Activated B cell treated with CpG ODN at 0.5 μM for 24 hours (primary cell): ENCODE data around the gene EFCC1. TPM values are rescaled to one million over a fixed set of nuclear protein-coding genes. Genes with fewer than 3 reads are reported as not detected.

Experiments
- ATAC-seq: fragments of 200-7000 bp; cut with Tn5 transposase; one replicate; pipeline ENCODE4 v1.10.0; 2021; ENCODE audit warnings: low read depth, mild to moderate bottlenecking, moderate library complexity
- CTCF ChIA-PET: fragments of 350-600 bp; sonication (Branson Sonifier 250); formaldehyde crosslinking; loops from one replicate; lab custom pipeline; 2021; ENCODE audit warnings: antibody characterized with exemption; lab: Charles Lee
- POLR2A ChIA-PET: fragments of 350-600 bp; sonication (Branson Sonifier 250); formaldehyde crosslinking; loops from one replicate; lab custom pipeline; 2021; ENCODE audit warnings: antibody characterized with exemption; lab: Charles Lee
- DNase-seq: peaks from one replicate; pipeline ENCODE4 v3.0.0; 2022
- H3K27ac Mint-ChIP-seq: one replicate; pipeline ENCODE4 v1.8.0; 2020; ENCODE audit warnings: mixed read lengths
- H3K27me3 Mint-ChIP-seq: one replicate; pipeline ENCODE4 v1.8.0; 2021; ENCODE audit warnings: mixed read lengths
- H3K36me3 Mint-ChIP-seq: one replicate; pipeline ENCODE4 v1.8.0; 2021; ENCODE audit warnings: low read depth, mixed read lengths
- H3K4me1 Mint-ChIP-seq: one replicate; pipeline ENCODE4 v1.8.0; 2021; ENCODE audit warnings: mixed read lengths
- H3K4me3 Mint-ChIP-seq: one replicate; pipeline ENCODE4 v1.8.0; 2020; ENCODE audit warnings: mild to moderate bottlenecking, mixed read lengths
- H3K9me3 Mint-ChIP-seq: one replicate; pipeline ENCODE4 v1.8.0; 2020; ENCODE audit warnings: mixed read lengths
- CTCF ChIP-seq: fragments of 200-600 bp; IDR thresholded peaks from one replicate; pipeline ENCODE4 v1.8.0; 2022; ENCODE audit warnings: antibody characterized with exemption, mild to moderate bottlenecking
- intact Hi-C: fragments of 100-400 bp; cut with micrococcal nuclease; formaldehyde crosslinking; loops from one replicate; pipeline ENCODE4 v1.15.1; 2024
- total RNA-seq: library from RNA; stranded (reverse); gene quantifications from 2 replicates; pipeline ENCODE4 v1.2.3, GENCODE V29; 2022

The EFCC1 gene
- total RNA-seq, 1 donor from 2014 or later, result not detected

DNA sequence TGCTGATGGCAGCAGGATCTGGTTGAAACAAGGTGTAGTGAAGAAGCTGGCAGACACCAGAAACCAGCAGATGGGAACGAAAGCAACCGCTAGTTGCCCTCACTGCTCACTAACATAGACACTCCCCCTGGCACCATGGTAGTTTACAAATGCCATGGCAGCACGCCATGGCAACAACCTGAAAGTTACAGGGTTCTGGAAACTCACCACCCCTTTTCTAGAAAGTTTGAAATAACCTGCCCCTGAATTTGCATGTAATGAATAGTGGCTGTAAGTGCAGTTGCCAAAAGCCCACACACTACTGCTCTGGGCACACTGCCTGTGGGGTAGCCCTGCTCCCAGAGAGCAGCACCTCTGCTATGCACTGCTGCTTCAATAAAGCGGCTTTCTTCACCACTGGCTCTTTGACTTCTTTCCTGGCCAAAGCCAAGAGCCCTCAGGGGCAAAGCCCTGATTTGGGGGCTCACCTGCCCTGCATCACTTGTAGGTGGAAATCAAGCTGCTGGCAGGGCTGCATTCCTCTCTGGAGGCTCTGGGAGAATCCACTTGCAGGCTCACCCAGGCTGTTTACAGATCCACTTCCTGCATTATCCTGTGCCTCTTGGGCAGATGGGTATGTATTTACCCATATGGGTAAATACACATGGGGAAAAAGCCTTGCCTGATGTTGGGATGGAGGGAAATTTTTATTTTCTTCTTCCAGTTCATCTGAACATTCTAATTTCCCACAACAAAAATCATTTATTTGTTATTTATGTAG lies 57.5 kb downstream of the EFCC1 start:
- H3K36me3 Mint-ChIP-seq, result no peaks in the 10 kb centered on the region
- peaks cover 36% of the 10 kb centered on the region for H3K27me3 Mint-ChIP-seq
- intact Hi-C loops, result no loop called here
- DNase-seq (no peak), ATAC-seq (peak; percentile 47)
- no peak for TF ChIP-seq CTCF
- no peaks in the 10 kb centered on the region for H3K9me3 Mint-ChIP-seq
- H3K4me3 Mint-ChIP-seq, result no peak overlapping the region
- H3K27ac Mint-ChIP-seq, result no peak overlapping the region
- ChIA-PET POLR2A (no interaction called here), CTCF (no interaction called here)
- peaks cover 6% of the 10 kb centered on the region for H3K4me1 Mint-ChIP-seq

DNA sequence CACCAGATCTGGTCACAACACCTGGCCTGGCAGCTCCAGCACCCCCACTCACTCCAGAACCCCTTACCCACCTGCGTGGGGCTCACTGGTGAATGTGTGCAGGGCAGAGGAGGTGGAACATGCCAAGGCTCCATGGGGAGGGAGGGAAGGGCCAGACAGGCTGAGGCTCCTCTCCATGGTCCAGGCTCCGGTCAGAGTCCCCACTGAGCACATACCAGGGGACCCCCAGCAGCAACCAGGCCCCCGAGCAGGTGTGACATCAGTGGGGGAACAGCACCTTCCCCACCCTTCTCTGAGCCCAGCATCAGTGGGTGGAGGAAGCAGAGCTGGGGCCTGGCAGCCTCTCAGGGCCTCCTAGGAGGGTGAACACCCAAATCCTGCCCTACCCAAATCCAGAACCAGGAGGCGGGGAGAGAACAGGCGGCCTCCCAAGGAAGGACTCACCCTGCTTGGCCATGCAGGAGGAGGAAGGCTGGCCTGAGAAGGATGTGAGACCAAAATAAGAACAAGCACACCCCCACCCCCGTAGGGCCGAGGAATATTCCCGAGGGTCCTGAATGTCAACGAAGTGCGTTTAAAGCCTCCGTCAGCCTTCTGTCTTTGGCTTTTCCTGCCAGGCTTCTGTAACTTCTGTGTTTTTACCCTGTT lies 58.3 kb downstream of the EFCC1 start:
- H3K27me3 Mint-ChIP-seq, result peaks cover 36% of the 10 kb centered on the region
- H3K4me3 Mint-ChIP-seq, result no peak overlapping the region
- no peaks in the 10 kb centered on the region for H3K36me3 Mint-ChIP-seq
- ATAC-seq (no peak), DNase-seq (no peak)
- ChIA-PET CTCF (no interaction called here), POLR2A (interaction anchor here (0.6 kb wide), 1 partner anchor 192 kb away, joined by 3 read pairs; no protein-coding TSS in a partner anchor)
- H3K27ac Mint-ChIP-seq, result no peak overlapping the region
- H3K9me3 Mint-ChIP-seq, result no peaks in the 10 kb centered on the region
- TF ChIP-seq CTCF, result no peak
- H3K4me1 Mint-ChIP-seq, result peaks cover 5% of the 10 kb centered on the region
- intact Hi-C loops, result no loop called here

DNA sequence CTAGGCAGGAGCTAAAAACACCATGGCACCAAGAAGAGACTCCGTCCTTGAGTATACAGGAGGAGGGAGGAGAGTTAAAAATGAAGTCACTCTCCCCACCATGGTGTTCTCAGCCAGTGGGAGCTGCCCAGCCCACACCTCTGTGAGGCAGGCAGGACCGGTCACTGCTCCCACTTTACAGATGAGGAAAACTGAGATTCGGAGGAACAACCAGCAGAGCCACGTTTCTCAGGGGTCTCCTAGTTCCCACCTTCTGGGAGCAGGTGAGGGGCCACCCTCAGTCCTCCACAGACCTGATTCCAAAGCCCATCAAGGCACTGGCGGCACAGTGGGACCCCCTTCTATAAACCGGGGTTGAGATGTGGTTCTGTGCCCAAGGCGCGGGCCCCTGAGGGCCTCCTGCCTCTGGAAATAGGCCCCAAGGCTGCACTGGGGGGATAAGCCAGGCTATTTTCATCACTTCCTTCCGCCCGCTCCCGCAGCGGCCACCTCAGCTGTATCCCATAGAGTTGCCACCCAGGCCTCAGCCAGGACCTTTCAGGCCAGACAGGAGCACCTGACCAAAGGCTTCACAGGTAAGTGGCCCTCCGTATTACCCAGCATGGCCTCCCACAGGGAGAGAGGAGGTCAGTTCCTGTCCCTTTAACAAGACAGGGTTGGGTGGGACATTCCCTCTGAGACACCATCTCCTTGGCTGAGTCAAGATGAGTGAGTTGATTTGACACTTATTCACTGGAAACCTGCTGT lies 59.3 kb downstream of the EFCC1 start, which contains the start of gene GP9:
TSS of gene GP9 (plus strand) at position 504 of the 747 bp plus-strand sequence. CDS start 961 bp downstream, outside the sequence.
- no peak for DNase-seq
- intact Hi-C loops, result no loop called here
- Mint-ChIP-seq H3K4me1 (peaks cover 5% of the 10 kb centered on the region), H3K36me3 (no peaks in the 10 kb centered on the region), H3K27ac (no peak within 1 kb of the TSS), H3K9me3 (no peaks in the 10 kb centered on the region), H3K4me3 (no peak within 1 kb of the TSS), H3K27me3 (peaks cover 38% of the 10 kb centered on the region)
- POLR2A ChIA-PET, result no interaction called here
- ATAC-seq, result no peak
- TF ChIP-seq CTCF, result no peak
- CTCF ChIA-PET, result no interaction called here

GRCh38 chr3:129061023-129061887 lies 60.2 kb downstream of the EFCC1 start:
- no peak for DNase-seq
- H3K4me1 Mint-ChIP-seq, result peaks cover 5% of the 10 kb centered on the region

More at GRCh38 chr3:129061023-129061887, 60.2 kb downstream of the EFCC1 start:
- no peak for ATAC-seq
- no peaks in the 10 kb centered on the region for H3K9me3 Mint-ChIP-seq
- intact Hi-C loops, result no loop called here
- H3K27ac Mint-ChIP-seq, result no peak overlapping the region
- no peak for TF ChIP-seq CTCF
- POLR2A ChIA-PET, result no interaction called here
- H3K4me3 Mint-ChIP-seq, result no peak overlapping the region
- CTCF ChIA-PET, result no interaction called here
- peaks cover 37% of the 10 kb centered on the region for H3K27me3 Mint-ChIP-seq
- H3K36me3 Mint-ChIP-seq, result no peaks in the 10 kb centered on the region
